HG03354 (cell line): Measurements from ENCODE around the gene NXT2.
"Not testable (repeated sequence)": the region's sequence is repeated elsewhere in the genome, so short reads cannot be mapped to it uniquely, and the experiment has no call there.

ENCODE experiments used
- ATAC-seq: cut with Tn5 transposase; IDR thresholded peaks from one replicate; pipeline ENCODE4 v1.9.1; 2021; ENCODE audit warnings: mild to moderate bottlenecking; ENCODE audit not compliant: unreplicated experiment, poor library complexity, severe bottlenecking

Gene NXT2

DNA sequence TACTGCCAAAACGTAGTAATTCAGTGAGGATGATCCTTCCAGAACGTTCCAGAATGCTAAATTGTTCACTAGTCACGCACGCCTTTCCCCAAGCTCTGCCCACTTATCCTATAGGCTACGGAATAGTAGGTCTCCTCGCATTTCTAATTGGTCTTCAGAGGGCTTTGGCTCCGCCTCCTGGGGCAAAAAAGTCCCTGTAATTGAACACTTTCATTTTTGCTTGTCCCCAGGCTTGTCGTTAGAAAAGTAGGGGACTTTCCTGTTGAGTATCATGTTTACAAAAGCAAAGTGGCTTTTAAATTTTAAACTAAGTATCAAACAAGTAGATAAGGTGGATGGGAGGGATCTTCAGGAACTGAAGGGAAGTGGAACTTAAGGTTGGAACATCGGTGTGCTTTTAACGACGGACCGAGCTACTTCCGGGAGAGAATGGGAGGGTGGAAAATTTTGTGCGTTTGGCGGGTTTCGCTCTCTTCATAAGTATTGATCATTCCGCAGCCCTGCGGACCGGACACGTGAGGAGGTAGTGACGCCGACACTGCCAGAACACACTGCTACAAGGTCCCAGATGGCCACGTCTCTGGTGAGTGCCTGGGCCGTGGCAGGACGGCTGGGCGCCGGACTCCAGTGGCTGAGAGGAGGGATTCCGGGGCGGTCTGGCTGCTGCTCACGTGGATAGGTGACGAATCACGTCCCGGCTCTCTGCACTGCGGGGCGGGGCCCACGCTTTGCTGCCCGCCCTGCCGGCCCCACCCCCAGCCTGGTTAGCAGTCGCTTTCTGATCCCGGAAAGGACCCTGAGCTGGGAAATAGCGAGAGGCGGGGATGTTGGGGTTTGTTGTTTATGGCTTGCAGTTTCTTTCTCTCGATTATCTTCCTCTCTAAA lies at the start of gene NXT2:
TSS of gene NXT2 (plus strand) at position 406 of the 885 bp plus-strand sequence. CDS start at position 569, 163 bp downstream.
- ATAC-seq = peak; percentile 97

DNA sequence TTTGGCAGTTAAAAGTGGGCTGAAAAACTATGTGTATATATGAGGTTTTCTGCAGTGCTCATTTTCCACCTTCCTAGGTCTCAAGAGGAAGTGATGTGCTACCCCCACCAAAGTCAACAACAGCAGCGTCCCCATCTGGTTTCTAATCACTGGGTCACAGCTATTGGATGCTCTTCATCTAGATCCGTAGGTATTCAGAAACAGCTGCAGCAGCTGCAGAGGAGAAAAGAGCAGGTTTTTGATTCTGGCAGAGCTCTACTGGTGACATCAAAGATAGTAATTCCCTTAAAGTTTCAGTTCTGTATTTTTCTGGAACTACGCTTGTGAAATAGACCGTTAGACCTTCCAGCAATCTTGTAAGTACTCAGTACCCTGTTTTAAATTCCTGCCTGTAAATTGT lies 49.0 kb upstream of the NXT2 start:
- ATAC-seq = peak; percentile 63

DNA sequence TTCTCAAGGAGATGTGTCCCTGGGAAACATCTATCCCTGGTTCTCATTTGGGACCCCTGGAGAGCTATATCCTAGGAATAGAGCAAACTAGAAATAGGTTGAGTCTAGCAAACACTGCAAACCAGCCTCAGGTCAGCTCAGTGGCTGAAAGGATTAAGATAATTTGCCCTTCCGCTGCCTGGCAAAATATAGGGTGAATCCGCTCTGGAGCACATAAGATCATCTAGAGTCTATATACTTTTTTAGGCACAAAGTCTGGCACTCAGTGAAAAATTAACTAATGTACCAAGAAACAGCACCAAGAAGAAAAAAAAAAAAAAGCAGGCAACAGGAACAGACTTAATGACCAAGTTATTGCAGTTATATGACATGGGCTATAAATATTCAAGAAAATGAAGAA lies 47.5 kb upstream of the NXT2 start:
- no peak for ATAC-seq

DNA sequence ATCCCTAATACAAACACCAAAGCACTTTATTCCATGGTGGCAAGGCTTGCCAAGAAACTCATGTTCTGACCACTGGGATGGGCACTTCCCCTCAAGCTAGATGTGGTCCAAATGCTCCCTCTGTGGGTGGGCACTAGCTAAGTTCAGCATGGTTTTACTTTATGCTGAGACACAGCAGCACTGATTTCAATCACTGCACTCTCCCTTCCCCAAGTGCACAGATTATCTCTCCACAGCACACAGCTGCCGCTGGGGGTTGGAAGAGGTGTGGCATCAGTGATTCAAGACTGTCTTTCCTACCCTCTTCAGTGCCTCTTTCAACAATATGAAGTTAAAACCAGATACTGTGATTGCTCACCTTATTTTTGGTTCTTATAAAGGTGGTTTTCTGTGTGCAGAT lies 38.2 kb upstream of the NXT2 start:
- ATAC-seq = no peak

DNA sequence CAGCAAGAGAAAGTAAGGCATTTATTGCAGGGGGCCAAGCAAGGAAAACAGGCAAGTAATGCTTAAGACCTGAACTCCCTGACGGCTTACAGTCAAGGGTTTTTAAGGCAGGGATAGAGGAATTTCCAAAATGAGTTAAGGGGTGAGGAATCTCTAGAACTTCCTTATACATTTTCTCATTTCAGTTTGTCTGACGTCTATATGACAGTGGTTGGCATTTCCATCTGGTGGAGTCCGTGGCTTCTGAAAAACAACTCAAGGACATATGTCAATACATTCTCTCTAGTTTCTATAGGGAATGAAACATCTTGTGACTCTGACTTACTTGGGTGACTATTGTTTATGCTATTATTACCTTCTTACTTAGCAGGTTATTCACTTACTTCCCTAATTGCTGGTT lies 35.5 kb upstream of the NXT2 start:
- no peak for ATAC-seq

DNA sequence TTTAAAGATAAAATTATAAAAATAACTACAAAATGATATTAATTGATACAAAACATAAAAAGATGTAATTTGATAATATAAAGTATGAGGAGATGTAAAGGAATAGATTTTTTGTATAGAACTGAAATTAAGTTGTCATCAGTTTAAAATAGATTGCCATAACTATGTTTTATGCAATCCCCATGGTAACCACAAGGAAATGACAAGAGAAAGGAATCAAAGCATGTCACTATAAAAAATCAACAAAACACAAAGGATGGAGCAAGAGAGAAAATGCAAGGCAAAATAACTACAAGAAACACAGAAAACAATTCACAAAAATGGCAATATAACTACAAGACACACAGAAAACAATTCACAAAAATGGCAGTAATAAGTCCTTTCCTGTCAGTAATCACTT lies 27.7 kb upstream of the NXT2 start:
- ATAC-seq = no peak

DNA sequence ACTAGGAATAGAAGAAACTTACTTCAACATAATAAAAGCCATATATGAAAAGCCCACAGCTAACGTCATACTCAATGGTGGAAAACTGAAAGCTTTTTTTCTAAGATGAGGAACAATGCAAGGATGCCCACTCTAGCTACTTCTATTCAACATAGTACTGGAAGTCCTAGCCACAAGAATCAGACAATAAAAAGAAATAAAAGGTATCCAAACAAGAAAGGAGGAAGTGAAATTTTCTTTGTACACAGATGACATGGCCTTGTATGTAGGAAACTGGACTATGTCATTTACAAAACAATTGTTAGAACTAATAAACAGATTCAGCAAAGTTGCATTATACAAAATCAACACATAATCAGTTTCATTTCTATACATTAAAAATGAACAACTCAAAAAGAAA lies 25.5 kb upstream of the NXT2 start:
- no peak for ATAC-seq

DNA sequence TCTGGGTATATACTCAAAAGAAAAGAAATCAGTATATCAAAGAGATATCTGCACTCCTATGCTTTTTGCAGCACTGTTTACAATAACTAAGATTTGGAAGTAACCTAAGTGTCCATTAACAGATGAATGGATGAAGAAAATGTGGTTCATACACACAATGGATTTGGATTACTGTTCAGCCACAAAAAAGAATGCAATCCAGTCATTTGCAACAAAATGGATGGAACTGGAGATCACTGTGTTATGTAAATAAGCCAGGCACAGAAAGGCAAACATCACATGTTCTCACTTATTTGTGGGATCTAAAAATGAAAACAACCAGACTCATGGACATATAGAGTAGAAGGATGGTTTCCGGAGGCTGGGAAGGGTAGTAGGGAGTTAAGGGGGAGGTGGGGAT lies 17.6 kb upstream of the NXT2 start:
- ATAC-seq = no peak

DNA sequence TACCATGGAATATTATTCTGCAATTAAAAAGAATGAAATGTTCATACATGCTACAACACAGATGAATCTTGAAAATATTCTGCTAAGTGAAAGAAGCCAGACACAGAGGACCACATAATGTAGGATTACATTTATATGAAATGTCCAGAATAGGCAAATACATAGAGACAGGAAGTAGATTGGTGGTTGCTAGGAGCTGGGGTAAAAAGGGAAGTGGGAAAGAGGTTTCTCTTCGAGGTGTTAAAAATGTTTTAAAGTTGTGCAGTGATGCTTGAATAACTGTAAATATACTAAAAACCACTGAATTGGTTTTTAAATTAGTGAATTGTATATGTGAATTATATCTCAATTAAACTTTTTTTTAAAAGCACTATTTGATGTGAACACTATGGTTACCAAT lies 3.6 kb upstream of the NXT2 start:
- no peak for ATAC-seq

DNA sequence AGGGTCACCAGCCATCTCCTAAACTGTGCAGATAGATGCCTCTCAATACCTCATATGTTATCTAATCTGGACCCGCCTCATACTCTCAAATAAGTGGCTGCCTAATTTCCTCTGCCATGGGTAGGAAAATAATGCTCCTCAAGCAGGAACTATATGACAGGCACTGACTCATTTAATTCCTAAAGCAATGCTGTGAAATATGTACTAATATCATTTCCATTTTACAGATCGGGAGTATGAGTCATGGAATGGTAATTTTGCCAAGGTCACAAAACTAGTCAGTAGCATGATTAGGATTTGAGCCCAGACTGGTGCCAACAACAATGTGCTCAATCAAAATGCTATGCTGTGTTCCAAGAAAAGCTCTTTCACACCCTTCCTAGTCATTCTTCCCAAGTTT lies 3.0 kb upstream of the NXT2 start:
- no peak for ATAC-seq

DNA sequence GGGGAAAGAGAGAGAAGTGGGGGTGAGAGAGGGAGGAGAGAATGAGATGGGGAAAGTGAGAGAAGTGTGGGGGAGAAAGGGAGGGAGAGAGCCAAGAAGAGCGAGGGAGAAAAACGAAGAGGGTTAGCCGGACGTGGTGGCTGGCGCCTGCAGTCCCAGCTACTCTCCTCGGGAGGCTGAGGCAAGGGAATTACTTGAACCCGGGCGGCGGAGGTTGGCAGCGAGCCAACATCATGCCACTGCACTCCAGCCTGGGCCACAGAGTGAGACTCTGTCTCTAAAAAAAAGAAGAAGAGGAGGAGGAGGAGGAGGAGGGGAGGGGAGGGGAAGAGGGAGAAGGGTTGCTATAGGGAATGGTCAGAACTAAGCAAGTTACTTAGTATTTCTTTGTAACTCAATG lies 1.7 kb upstream of the NXT2 start:
- no peak for ATAC-seq

DNA sequence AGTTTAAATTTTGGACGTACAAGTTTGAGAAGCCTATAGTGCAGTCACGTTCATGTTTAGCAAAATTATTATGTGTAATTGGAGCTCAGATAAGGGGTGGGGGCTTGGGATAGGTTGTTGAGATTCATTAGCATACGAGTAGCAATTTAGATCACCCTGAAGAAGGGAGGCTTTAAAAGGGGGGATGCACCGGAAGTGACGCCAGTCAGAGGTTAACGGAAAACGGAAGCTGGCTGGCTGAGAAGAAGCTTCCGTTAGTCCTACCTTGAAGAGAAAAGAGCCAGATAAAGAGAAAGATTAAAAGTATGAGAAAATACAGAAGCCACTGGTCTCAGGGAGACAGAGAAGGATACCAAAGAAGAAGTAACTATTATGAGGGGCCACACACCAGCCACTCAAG lies 1.1 kb upstream of the NXT2 start:
- no peak for ATAC-seq

DNA sequence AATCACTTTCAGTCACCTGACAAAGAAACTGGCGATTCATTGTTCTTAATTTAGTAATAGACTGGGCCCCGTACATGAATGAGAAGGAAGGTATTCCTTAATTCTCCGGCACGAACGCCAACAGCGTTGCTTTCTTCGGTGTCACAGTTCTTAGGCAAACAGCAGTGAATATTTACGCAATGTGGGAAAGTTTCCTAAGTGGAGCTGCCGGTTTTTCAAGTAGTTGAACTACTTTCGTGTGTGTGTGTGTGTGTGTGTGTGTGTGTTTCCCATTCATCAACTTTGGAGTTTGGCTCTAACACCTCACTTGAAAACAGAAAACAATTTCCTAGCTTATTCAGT lies 651 bp downstream of the NXT2 start:
- no peak for ATAC-seq

DNA sequence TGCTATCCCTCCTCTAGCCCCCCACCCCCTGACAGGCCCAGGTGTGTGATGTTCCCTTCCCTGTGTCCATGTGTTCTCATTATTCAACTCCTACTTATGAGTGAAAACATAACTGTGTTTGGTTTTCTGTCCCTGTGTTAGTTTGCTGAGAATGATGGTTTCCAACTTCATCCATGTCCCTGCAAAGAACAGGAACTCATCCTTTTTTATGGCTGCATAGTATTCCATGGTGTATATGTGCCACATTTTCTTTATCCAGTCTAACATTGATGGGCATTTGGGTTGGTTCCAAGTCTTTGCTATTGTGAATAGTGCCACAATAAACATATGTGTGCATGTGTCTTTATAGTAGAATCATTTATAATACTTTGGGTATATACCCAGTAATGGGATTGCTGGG lies 2.4 kb downstream of the NXT2 start:
- not testable (repeated sequence) for ATAC-seq

DNA sequence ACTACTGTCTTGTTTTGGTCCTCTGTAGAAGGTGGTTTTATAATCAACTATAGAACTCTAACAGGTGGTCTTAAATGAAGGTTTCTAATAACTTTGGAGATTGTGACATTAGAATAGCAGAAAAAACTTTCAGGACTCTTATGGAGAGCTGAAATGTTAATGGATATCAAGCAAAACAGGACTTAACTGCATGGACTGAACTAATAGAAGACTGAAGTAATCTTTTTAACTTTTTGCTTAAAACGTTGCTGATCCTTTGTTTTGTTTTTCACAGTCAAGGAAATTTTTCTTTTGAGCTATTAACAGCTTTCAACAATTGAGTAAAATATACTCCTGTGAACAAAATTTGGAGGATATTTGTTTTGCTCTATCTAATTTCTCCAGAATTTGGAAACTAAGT lies 17.2 kb downstream of the NXT2 start:
- ATAC-seq = no peak

DNA sequence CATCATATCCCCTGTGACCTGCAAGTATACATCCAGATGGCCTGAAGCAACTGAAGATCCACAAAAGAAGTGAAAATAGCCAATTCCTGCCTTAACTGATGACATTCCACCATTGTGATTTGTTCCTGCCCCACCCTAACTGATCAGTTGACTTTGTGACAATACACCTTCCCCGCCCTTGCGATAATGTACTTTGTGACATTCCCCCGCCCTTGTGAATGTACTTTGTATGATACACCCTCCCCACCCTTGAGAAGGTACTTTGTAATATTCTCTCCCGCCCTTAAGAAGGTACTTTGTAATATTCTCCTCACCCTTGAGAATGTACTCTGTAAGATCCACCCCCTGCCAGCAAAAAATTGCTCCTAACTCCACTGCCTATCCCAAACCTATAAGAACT lies 39.4 kb downstream of the NXT2 start:
- ATAC-seq = not testable (repeated sequence)

DNA sequence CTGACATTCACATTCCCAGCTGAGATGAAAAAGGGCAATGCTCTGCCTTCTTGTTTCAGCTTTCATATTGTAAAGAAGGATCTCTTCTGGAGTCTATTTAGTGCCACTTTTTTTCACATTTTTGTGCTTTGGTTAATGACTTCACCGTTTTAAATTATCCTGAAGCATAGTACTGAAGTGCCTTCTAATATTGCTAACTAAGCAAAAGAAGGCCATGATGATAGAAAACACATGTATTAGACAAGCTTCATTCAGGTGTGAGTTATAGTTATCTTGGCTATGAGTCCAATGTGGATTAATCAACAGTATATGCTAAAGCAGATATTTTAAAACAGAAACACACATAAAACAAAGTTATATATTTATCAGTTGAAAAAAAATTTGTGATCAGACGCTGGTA lies 40.4 kb downstream of the NXT2 start:
- no peak for ATAC-seq

DNA sequence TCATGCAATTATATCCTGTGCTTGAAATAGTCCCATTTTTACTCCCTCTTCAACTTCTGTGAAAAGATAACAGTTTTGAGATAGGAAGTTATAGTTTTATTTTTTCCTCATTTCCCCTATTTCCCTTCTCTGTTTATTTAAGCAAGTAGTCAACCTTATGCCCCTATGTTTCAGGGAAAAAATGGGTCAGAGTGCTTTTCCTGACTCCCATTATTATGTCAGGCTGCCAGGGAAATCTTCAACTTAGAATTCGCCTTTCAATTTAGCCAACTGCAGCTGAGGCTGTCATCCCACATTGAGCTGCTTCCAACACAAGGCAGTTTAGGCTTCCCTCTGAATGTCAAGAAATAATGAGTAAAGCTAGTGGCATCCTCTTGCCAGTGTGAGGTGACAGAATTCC lies 42.3 kb downstream of the NXT2 start:
- ATAC-seq = no peak

DNA sequence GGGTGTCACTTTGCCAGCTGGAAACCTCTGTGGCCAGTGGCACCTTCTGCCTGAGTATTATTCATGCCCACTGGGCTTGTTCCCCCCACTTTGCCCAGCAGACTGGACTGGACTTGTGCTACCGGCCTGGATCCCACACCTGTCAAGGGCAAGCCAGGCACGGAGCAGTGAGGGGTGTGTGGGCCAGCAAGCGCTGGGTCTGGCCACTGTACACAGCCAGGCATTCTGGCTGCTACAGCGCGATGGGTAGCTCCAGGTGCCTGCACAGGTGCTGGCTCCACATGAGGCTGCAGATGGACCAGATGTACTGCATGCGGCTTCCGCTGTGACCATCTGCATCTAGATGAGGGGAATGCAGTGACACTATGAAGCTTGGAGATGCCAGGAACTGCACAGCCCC lies 48.8 kb downstream of the NXT2 start:
- no peak for ATAC-seq

DNA sequence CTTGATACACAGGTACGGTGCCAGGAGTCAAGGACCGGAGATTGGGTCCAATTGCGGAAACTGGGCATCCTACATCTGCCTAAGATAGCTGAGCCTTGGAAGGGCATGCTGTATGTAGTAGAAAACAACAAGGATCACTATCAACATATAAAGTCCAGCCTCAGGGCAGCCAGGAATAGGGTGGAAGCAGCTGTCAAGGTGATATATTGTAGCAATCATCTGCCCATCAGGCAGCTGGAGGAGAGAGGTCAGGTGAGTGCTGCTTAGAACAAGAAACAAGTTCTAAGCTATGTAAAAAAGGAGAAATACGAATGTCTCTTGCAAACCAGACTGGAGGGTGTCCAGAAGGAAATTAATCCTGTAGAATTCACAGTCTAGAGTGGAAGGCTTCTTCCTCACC lies 53.5 kb downstream of the NXT2 start:
- ATAC-seq = no peak
